ENCODE data around the gene CUEDC1. TPM values are rescaled to one million over a fixed set of nuclear protein-coding genes. Genes with fewer than 3 reads are reported as not detected.

The CUEDC1 gene
- total RNA-seq, 1 donor from 2014 or later: 6.5 TPM

GRCh38 chr17:57818066-57818465 lies 137.1 kb downstream of the CUEDC1 start:
- no peak for FAIRE-seq

GRCh38 chr17:57817299-57817698 lies 137.9 kb downstream of the CUEDC1 start:
- no peak for DNase-seq (ENCODE audit: low spot score in 2 of 2)
- FAIRE-seq: no peak

More at GRCh38 chr17:57818066-57818465, 137.1 kb downstream of the CUEDC1 start:
- DNase-seq (ENCODE audit: low spot score in 2 of 2): no peak

- FAIRE-seq (no peak), DNase-seq (ENCODE audit: low spot score in 2 of 2) (no peak)
These were observed 140.8 kb downstream of the CUEDC1 start for GRCh38 chr17:57814421-57814820.

GRCh38 chr17:57811638-57812280 lies 143.5 kb downstream of the CUEDC1 start:
- DNase-seq (ENCODE audit: low spot score in 2 of 2) (no peak), FAIRE-seq (no peak)

Small RNAs within 50 kb of the gene (small RNA-seq; reads per million reads assigned to genes)
- not detected for gene AC015813.4

Other genes with a start within 250 kb of the CUEDC1 start
- not detected for gene CCDC182, start 210.1 kb downstream of the CUEDC1 start, total RNA-seq
- 30.2 TPM for gene MRPS23, start 105.4 kb downstream of the CUEDC1 start, total RNA-seq
- gene VEZF1, start 32.8 kb upstream of the CUEDC1 start, total RNA-seq: 59.5 TPM
- 373 TPM for gene SRSF1, start 51.8 kb upstream of the CUEDC1 start, total RNA-seq
- gene DYNLL2, start 128.0 kb upstream of the CUEDC1 start, total RNA-seq: 33.0 TPM
- under 0.01 TPM for gene OR4D1, start 193.0 kb upstream of the CUEDC1 start, total RNA-seq
- gene OR4D2, start 211.6 kb upstream of the CUEDC1 start, total RNA-seq: not detected
- gene EPX, start 237.3 kb upstream of the CUEDC1 start, total RNA-seq: not detected